Measurements from ENCODE around the gene STPG1.

STPG1 gene

DNA sequence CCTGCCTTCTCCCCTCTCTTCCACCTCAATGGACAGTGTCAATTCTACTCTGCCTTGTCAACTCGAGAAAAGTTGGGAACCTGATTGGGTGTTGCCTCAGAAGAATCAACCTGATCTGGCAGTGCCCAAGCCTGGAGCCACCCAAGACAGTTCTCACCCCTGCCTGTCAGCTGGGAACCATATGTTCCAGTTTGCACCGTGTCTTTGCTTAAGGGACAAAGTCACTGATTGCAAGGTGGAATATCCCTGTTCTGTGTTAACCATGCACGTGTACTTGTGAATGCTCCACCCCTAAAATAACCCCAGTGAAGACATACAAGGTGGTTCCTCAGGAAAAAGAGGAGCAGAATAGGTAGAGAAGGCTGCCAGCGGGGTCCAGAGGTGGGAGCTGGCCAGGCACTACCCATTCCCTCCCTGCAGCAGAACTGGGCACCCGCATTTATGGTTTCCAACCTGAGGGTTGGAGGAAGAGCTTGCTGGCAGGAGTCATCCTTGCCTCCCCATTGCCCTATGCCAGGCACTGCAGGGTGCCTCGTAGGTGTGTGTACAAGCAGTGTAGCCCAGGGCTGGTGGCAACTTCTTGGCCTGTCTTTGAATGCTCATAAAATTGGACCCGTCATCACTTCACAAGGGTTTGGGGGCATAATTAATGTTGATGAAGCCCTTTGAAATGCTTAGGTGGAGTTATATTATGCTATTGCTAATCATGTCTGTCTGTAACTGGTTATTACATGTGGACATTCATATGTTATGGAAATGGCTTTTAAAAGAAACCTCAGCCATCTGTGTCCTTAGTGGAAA is 13.4 kb upstream of the STPG1 start:
- DNase-seq (ENCODE audit: low spot score) = no peak

- DNase-seq (ENCODE audit: low spot score) = no peak
Observed at GRCh38 chr1:24425922-24426321, 12.3 kb upstream of the STPG1 start.

- DNase-seq (ENCODE audit: low spot score) = no peak
Observed at GRCh38 chr1:24425441-24425840, 11.9 kb upstream of the STPG1 start.

DNA sequence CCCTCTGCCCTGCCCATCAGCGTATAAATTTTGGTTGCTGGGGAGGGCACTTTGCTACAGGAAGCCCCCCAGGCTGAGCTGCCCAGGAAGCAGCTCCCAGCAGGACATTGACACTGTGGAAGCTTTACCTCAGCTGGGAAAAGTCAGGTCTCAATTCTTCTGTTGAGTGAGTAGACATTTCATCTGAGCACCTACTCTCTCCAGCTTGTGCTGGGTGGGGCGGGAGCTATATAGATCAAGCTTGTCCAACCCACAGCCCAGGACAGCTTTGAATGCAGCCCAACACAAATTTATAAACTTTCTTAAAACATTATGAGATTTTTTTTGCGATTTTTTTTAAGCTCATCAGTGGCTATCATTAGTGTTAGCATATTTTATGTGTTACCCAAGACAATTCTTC is 11.4 kb upstream of the STPG1 start:
- no peak for DNase-seq (ENCODE audit: low spot score)

- no peak for DNase-seq (ENCODE audit: low spot score)
Observed at GRCh38 chr1:24424207-24424606, 10.6 kb upstream of the STPG1 start.

DNA sequence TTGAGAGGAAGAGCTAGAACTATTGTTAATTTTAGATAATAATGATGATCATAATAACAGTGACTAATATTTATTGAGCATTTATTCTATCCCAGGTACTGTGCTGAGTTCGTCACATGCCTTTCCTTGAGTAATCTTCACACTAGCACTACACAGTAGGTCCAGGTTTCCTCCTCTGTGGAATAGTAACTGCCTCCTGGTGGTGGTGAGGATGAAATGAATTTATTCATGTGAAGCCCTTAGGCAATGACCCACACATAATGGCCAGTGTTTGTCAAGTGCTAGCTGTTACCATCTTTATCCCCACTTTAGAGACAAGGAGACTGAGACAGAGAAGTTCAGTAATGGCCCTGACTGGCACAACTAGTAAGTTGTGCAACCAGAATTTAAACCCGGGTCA is 7.9 kb upstream of the STPG1 start:
- DNase-seq (ENCODE audit: low spot score) = no peak

- DNase-seq (ENCODE audit: low spot score) = no peak
Observed at GRCh38 chr1:24420547-24420946, 7.0 kb upstream of the STPG1 start.

DNA sequence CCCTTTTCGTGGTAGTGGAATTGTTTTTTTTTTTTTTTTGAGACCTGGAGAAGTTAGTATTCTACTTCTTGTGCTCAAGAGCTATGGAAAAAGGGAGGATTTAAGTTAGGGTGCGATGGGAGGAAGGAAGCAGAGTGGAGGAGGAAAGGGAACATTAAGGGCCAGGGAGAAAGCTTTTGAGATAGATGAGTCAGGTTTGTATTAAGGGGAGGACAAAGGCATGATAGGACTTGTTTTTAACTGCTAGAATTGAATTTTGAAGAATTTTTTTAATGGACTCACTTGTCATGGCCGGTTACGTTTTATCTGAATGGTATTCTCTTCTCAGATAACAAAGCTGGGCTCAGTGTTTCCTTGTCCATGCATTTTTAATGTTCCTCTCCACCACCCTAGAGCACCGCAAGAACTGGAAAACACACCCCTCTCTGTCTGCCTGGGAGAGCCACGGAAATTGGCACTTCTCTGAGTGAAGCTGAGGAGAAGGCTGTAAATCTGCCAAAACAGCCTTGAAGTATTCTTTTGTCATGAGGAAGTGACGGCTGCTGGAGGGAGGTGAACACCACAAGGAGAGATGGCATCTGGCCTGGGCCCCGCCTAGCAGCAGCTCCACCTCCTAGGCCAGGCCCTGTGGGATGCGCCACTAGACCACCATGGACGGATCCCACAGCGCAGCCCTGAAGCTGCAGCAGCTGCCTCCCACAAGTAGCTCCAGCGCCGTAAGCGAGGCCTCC is 5.5 kb upstream of the STPG1 start:
- no peak for DNase-seq (ENCODE audit: low spot score)

DNA sequence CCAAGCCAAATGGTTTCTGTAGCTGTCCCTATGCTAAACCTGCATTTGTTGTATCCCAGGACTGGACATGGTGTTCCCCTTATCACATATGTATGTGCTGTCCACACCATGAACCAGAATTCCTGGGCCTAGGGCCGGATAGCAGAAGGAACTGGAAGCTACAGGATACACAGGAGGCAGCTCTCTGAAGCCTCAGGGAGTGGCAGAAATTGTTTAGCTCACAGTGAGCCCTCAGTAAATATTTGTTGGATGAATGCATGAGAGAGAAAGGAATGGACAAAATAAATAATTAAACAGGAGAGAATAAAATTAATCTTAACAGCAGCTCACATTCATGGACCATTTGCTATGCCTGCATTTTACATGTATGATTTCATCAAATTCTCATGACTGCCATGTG is 4.1 kb upstream of the STPG1 start:
- DNase-seq (ENCODE audit: low spot score) = no peak

DNA sequence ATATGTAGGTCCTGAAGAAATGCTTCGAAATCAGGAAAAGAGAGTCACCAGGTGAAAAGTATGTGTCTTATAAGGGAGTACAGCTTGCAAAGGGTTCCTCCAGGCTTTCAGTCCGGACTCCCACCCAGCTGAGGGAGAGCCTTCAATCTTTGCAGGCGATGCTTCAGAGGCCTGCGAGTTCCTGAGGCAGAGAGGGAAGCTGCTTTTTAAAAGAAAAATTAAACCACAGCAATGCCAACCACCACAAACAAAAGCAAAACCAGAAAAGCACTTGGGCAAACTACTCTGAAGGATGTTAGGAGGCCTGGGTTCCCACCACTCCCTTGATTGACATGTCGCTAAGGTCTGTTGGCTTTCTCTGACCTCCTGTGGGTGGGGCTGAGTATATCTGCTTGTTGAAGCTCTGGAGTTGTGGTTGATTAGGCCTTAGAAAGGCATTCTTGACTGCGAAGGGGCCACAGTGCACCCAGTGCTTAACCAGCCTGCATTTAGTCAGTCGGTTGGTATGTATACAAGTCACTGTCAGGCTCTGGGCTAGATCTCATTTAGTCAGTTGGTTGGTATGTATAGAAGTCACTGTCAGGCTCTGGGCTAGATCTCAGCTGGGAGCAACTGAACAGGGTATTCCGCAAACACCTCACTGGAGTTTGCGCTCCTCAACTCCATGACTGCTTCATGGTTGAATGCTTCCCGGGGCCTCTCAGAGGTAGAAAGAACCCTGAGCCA is 3.2 kb upstream of the STPG1 start:
- DNase-seq (ENCODE audit: low spot score) = no peak

GRCh38 chr1:24415910-24416665 is 2.5 kb upstream of the STPG1 start:
- no peak for DNase-seq (ENCODE audit: low spot score)

- DNase-seq (ENCODE audit: low spot score) = peak; percentile 82
Observed at GRCh38 chr1:24415334-24415909, 1.8 kb upstream of the STPG1 start, which contains the start of gene NIPAL3. Gene NIPAL3, plus strand, starts transcription at chr1:24415802. Its CDS starts 3,746 bp downstream, at chr1:24419548.

GRCh38 chr1:24414775-24415333 is 1.3 kb upstream of the STPG1 start:
- no peak for DNase-seq (ENCODE audit: low spot score)

- no peak for DNase-seq (ENCODE audit: low spot score)
Observed at GRCh38 chr1:24412408-24412807, 1.2 kb downstream of the STPG1 start.

- DNase-seq (ENCODE audit: low spot score) = no peak
Observed at GRCh38 chr1:24411963-24412362, 1.6 kb downstream of the STPG1 start.

- DNase-seq (ENCODE audit: low spot score) = no peak
Observed at GRCh38 chr1:24410750-24411149, 2.8 kb downstream of the STPG1 start.

GRCh38 chr1:24409535-24409934 is 4.0 kb downstream of the STPG1 start:
- no peak for DNase-seq (ENCODE audit: low spot score)

- no peak for DNase-seq (ENCODE audit: low spot score)
Observed at GRCh38 chr1:24406788-24407187, 6.8 kb downstream of the STPG1 start.

DNA sequence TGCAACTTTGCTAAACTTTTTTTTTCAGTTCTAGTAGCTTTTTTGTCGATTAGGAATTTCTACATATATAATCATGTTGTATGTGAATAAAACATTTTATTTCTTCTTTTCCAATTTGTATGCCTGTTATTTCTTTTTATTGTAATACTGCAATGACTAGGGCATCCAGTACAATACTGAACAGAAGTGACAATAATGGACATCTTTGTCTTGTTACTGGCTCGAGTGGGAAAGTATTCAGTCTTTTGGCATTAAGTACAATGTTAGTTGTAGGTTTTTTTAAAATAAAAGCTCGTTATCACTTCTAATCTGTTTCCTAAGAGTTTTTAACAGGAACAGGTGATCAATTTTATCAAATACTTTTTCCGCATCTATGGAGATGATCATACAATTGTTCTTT is 9.8 kb downstream of the STPG1 start:
- DNase-seq (ENCODE audit: low spot score) = no peak

DNA sequence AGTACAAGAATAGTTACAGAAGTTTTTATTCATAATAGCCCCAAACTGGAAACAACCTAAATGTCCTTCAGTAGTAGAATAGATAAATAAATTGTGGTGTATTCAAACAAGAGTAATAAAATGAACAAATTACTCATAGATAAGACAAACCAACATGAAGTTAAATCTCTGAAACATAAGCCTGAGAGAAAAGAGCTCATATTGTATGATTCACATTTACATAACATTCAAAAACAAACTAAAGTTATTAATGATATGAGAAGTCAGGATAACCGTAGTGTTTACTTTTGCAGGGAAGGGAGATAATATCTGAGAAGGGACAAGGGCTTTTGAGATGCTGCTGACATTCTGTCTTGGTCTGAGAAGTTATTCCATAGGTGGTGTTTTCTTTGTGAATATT is 13.5 kb downstream of the STPG1 start:
- DNase-seq (ENCODE audit: low spot score) = no peak

DNA sequence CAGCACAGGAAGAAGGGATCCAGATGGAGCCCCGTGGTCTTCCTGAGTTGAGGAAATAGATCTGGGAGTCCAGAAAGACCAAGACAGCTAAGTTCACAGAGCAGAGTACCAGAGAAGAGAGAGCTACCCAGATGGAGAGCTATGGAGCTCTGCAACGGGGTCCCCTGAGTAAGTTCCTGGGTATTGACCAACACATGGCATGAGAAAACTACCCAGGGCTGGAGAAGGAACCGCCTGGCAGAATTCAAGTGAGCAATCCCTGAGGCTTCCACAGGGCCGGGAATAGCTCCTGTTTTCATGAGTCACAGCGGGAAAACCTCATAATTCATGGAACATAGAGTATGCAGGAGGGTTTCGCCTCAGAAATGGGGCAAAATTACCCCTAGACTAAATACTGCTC is 19.7 kb downstream of the STPG1 start:
- no peak for DNase-seq (ENCODE audit: low spot score)
